Testis (tissue), 3 donors: Measurements from ENCODE around the gene CAVIN2. TPM values are rescaled to one million over a fixed set of nuclear protein-coding genes. Genes with fewer than 3 reads are reported as not detected.
"Not testable (repeated sequence)": the region's sequence is repeated elsewhere in the genome, so short reads cannot be mapped to it uniquely, and the experiment has no call there.

Experiments
- DNase-seq: peaks from one replicate; pipeline ENCODE4 v3.0.0-alpha.2; 2019
- H3K27ac ChIP-seq, 2 donors: fragments of 200-600 bp; sonication (generic); one replicate each; pipeline ENCODE4 v1.5.1; 2019
- H3K27me3 ChIP-seq: fragments of 200-600 bp; sonication (generic); one replicate; pipeline ENCODE4 v1.5.1; 2019
- H3K36me3 ChIP-seq: fragments of 200-600 bp; sonication (generic); one replicate; pipeline ENCODE4 v1.5.1; 2017; ENCODE audit warnings: low read depth; ENCODE audit errors: missing control alignments
- H3K4me1 ChIP-seq: fragments of 200-600 bp; sonication (generic); one replicate; pipeline ENCODE4 v1.5.1; 2019
- H3K4me3 ChIP-seq, 2 donors: fragments of 200-600 bp; sonication (generic); one replicate each; pipeline ENCODE4 v1.5.1; 2017 to 2019
- H3K9me3 ChIP-seq: fragments of 200-600 bp; sonication (generic); one replicate; pipeline ENCODE4 v1.5.1; 2017
- CTCF ChIP-seq, 3 experiments: fragments of 450-650 bp in 2 of 3; fragments of 200-600 bp in 1 of 3; sonication (generic) in 1 of 3; IDR thresholded peaks; one replicate each; pipeline ENCODE4 v1.5.1; 2016 to 2019; ENCODE audit warnings: antibody characterized with exemption in 3 of 3, mild to moderate bottlenecking in 2 of 3, moderate library complexity in 1 of 3
- POLR2A ChIP-seq: fragments of 450-650 bp; IDR thresholded peaks from one replicate; pipeline ENCODE4 v1.6.1; 2017; ENCODE audit warnings: antibody characterized with exemption, mild to moderate bottlenecking, moderate library complexity
- WGBS, 2 donors: methylation state at CpG; one replicate each; pipeline ENCODE4 v1.1.5; 2018; 5-methylcytosine and 5-hydroxymethylcytosine counted together
- intact Hi-C: fragments of 100-400 bp; cut with DNase I; formaldehyde crosslinking; loops from one replicate; pipeline ENCODE4 v1.15.1; 2023; ENCODE audit warnings: low total_unique reads
- polyA plus RNA-seq: library from polyadenylated mRNA; stranded (reverse); fragments of 350-450 nt; fragmentation: Illumina TruSeq; extraction: RNeasy Lipid Tissue Mini Kit (QIAGEN cat#74804); gene quantifications from one replicate; pipeline ENCODE4 v1.2.3, GENCODE V29; 2014; ENCODE audit warnings: low read depth, low replicate concordance; ENCODE audit not compliant: insufficient read depth
- total RNA-seq, 2 donors: library from RNA; depleted of rRNA; stranded (reverse); fragments of >200 nt; gene quantifications; one replicate each; pipeline ENCODE4 v1.2.3, GENCODE V29; 2016

CAVIN2 gene
- total and polyA plus RNA-seq, 3 donors from 2014 or later: 3.3 to 5.1 (median 4.1) TPM

- WGBS, 2 donors: 25 to 65% methylated on average over 1 of the region's 1 CpG
- no peaks in the 10 kb centered on the region for H3K36me3 ChIP-seq
- H3K27ac ChIP-seq: no peak overlapping the region
- no peaks in the 10 kb centered on the region for H3K27me3 ChIP-seq
- intact Hi-C loops: no loop called here
- no peak overlapping the region for H3K4me3 ChIP-seq
- peaks cover 5% of the 10 kb centered on the region for H3K4me1 ChIP-seq
- no peak for DNase-seq
- TF ChIP-seq POLR2A (no peak), CTCF (IDR thresholded peaks at IDR 0.05) (no peak)
- no peaks in the 10 kb centered on the region for H3K9me3 ChIP-seq
Measured at GRCh38 chr2:191786694-191787093, 60.2 kb downstream of the CAVIN2 start.

GRCh38 chr2:191785651-191786050 is 61.2 kb downstream of the CAVIN2 start:
- intact Hi-C loops, H3K9me3 ChIP-seq, H3K4me1 ChIP-seq, H3K27me3 ChIP-seq, H3K4me3 ChIP-seq, DNase-seq, H3K27ac ChIP-seq, H3K36me3 ChIP-seq: not testable (repeated sequence)
- 83 to 100% methylated on average over 3 of the region's 3 CpGs for WGBS, 2 donors

Other genes starting within 250 kb of the CAVIN2 start
- 10 to 100 TPM; 65.8 to 67.1 TPM for gene NABP1, start 169.0 kb downstream of the CAVIN2 start, total RNA-seq
- 40.6 TPM for gene NABP1, start 169.0 kb downstream of the CAVIN2 start, polyA plus RNA-seq